Globus pallidus (tissue), 1 donor: ENCODE data around the gene PTPRN2.
"Not testable (repeated sequence)": the region's sequence is repeated elsewhere in the genome, so short reads cannot be mapped to it uniquely, and the experiment has no call there.

Experiments
- DNase-seq: peaks from one replicate; pipeline ENCODE4 v3.0.0-alpha.2; 2015; ENCODE audit warnings: low spot score

Gene PTPRN2

DNA sequence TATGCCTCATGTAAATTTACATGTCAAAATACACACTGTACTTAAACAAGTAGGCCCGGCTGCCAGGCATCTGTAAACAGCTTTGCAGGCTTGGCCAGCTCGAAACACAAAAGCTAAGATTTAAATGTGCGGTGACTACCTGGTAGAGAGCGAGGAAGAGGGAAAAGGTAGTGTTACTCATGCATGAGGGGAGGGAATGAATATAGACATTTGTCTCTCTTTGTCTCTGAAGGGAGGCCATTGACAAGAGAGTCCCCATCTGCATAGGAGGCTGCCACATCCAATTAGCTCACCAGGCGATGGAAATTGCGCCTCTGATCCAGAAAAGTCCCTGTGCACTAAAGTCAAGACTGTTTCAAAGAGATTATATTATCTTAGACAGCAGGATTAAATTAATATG, 535.8 kb downstream of the PTPRN2 start:
- no peak for DNase-seq

DNA sequence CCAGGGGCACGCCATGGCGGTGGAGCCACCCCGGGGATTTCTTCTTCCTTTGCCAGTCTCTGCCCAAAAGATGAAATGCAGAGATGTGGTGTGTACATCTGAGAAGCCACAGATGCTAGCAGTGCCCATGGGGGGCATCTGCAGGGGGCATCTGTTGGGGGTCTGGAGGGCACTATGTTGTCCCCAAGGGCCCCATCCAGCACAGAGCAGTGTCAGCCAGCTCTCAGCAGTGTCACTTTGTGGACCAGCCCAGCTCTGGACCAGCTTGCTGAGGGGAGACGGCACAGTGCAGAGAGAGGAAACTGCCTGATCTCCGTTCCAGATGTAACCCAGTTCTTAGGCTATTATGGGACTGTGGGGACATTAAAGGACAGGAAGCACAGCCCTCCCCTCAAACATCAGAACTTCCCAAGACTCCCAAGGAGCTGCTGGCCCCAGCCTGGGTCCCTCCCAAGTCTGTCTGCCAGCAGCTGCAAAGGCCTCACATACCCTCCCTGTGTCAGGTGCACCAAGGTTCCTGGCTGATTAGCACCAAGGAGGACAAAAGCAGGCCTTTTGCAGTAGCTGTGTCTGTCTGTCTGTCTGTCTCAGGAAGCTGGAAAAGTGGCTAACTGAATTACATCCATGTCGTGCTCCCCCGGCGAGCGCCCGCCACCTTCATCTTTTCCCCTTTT, 536.5 kb downstream of the PTPRN2 start:
- no peak for DNase-seq

DNA sequence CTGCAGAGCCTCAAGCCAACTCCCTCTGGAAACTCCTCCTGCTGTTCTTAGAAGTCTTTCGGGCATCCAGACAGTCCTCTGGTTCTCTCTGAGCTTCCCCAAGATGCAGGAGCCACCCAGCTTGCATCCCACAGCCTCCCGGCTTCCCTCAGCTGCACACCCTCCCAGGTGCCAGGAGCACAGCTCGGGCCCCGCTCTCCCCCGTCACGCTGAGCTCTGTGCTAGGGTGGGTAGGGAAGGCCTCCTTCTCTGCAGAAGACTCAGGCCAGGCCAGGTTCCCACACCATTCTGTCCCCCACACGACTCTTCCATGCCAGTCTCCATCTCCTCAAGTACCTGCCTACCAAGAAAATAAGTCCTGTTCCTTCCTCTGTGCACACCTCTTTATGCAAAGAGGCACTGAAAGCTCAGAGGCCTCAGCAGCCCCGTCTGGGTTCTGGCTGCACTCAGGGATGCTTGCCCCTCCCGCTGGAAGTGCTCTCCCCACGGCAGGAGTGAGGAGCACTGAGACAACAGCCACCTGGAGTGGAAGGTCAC, 537.1 kb downstream of the PTPRN2 start:
- DNase-seq: no peak

DNA sequence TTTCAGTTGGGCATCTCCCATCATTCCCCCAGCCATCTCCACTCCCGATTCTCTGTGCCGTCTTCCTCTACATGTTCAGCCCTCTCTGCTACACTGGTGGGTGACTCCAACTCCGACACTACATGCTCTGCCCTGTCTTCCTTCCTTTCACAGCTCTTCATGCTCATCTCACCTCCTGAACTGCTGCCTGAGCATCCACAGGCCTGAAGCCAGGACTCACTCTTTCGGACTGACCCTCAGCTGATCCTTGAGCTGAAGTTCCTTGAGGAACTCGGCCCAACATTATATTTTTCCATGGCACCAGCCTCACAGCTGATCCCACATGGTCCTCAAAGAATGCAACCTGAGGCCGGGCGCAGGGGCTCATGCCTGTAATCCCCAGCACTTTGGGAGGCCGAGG, 538.4 kb downstream of the PTPRN2 start:
- DNase-seq: no peak

DNA sequence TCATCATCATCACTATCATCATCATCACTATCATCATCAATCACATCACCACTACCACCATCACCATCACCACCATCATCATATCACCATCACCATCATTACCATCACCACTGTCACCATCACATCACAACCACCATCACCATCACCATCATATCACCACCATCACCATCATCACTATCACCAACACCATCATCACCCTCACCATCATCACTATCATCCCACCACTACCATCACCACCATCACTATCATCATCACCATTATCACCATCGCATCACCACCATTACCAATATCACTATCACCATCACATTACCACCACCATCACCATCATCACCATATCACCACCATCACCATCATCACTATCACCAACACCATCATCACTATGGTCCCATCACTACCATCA, 539.1 kb downstream of the PTPRN2 start:
- DNase-seq: no peak

DNA sequence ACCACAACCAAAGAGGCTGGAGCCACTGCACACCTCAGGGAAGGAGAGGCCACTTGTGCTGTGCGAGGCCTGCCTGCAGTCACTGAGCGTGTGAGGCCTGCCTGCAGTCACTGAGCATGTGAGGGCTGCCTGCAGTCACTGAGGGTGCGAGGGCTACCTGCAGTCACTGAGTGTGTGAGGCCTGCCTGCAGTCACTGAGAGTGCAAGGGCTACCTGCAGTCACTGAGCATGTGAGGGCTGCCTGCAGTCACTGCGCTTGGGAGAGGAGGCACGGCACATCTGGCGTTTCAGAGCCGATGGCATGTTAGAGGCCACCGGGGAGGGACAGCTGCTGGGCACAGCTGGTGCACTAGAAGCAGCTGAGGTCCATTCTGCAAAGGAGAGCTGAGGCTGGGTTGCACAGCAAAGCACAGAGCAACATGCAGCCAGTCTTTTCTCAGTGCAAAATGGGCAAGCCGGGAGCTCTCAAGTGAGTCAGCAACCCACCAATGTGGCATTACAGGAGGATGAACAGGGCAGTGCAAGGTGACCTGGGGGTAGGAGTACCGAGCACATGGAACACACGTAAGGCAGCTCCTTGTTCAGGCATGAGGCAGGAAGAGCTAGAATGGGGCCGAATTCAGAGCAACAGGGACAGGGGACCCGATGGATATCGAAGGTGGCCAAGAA, 540.1 kb downstream of the PTPRN2 start:
- no peak for DNase-seq

DNA sequence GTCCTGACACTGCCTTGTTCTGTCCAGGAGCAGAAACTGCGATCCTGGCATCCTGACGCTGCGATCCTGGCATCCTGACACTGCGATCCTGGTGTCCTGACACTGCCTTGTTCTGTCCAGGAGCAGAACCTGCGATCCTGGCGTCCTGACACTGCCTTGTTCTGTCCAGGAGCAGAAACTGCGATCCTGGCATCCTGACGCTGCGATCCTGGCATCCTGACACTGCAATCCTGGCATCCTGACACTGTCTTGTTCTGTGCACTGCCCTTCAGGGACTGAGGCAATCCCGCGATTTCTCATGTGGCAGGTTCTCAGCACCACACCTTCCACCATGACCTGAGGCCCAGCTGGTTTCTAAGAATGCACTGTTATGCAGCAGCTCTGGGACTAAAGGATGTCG, 541.4 kb downstream of the PTPRN2 start:
- not testable (repeated sequence) for DNase-seq

DNA sequence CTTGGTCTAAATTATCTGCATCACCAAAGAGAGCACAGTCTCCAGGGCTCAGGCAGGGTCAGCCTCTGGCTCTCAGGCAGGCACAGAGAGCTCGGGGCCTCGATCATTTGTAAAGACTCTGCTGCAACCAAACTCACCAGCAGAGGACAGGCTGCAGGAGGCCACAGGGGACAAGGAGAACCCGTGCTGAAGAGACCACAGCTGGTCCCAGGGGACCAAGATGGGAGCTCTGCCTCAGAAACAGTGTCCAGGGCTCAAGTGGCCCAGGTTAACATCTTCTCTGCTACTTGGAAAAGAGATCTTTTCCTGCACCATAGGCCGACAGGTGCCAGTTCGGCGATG, 543.2 kb downstream of the PTPRN2 start:
- DNase-seq: no peak

DNA sequence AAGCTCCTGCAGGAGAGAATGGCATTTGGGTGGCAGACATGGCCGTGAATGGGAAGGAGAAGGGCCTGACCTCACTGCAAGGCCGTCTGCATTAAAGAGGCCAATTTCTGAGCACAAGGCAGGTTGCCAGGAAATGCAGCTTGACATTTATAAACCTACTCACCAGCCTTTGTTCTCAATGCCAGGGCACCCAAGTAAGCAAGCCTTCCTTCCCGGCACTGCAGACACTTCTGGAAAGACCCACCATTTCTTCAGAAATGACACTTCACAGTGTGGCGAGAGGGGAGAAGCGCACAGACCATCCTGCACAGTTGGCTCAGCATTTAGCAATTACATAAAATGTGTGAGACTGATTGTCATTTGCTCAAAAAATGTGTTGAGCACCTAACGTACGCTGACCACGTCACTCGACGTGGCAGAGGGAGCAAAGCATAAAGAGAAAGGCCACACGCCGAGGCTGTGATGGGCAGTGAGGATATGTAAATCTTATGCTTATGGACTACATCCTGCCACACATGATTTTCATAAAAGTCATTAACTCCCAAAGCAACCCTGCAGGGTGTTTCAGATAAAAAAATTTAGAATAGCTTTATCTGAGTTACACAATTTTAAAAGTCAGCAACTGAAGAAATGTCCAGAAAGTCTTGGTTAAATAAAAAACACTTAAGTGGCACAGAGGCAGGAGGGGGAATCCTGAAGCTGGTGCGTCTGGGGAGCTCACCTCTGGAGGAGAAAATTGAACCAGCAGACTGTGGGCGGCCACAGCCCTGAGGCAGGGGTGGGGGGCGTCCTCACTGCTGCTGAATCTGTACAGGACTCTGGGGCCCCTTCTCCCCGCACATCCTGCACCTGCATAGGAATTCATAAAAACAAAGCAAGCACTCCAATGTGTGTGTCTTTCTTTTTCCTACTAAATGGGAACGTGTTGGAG, 543.8 kb downstream of the PTPRN2 start:
- DNase-seq: no peak

DNA sequence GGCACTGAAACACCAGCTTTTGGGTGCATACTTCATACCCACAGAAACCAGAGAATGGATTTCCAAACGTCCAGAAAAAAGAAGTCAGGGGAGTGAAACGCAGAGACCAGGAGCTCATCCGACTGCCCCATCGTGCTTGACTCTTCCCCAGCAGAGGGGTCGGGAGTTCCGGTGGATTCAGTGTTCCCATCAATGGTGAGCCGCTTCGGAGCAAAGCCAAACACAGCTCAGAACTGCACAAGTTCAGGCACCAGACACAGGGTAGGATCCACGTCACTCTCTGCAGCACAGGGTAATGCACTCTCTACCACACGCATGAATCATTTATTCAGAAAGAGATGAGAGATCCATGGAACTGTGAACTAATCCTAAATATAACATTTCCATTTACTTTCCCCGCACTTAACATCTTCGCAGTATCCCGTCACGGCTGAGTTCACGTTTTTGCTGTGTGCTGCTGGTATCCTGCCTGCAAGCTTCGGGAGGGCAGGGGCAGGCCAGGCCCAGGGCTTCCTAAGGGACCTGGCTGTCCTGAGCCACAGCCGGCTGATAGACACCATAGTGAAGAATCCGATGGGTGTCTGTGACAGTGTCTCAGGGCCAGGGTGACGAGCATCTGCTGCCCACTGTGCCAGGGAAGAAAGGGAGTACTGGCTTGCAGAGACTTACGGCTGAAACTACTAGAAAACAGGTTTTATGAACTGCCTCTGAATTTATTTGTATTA, 545.3 kb downstream of the PTPRN2 start:
- DNase-seq: no peak

DNA sequence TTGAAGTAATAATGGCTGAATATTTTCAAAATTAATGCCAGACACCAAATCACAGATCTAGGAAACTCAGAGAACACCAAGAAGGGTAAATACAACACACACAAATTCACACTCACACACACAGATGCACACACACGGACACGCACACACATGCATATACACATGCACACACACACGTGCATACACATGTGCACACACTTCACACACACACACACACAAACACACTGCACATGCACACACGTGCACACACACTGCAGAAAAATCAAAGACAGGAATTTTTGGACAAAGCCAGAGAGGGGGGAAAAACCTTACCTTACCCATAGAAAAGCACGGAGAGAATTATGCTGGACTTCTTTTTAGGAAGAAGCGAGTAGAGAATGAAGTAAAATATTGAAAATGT, 547.4 kb downstream of the PTPRN2 start:
- DNase-seq: no peak

DNA sequence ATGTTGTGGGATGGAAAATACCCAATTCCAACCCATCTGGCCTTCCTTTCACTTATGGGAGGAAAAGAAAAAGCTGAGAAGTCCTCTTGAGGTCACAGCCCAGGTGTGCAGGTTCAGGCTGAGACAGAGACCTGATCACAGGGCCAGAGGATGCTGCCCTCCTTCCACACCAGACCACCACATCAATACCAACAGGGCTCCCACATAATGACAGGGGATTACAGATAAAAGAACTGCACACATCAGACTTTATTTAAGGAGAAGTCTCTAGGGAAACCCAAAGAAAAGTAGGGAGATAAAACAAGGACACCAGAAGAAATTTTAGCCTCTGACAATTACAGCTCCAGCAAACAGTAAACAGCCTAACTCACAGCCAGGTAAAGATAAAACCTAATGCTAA, 548.4 kb downstream of the PTPRN2 start:
- DNase-seq: no peak

DNA sequence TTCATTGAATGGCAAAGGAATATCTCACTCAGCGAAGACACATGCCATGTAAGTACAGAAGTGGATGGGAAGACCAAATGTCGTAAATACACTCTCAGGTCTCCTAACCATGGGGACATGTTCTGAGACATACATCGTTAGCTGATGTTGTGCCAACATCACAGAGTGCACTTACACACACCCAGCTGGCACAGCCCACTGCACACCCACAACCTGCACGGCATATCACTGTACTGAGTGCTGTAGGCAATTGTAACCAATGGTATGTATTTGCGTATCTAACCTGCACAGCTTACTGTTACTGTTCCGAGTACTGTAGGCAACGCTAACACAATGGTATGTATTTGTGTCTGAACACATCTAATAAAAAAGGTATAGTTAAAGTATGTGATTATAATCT, 550.4 kb downstream of the PTPRN2 start:
- no peak for DNase-seq

DNA sequence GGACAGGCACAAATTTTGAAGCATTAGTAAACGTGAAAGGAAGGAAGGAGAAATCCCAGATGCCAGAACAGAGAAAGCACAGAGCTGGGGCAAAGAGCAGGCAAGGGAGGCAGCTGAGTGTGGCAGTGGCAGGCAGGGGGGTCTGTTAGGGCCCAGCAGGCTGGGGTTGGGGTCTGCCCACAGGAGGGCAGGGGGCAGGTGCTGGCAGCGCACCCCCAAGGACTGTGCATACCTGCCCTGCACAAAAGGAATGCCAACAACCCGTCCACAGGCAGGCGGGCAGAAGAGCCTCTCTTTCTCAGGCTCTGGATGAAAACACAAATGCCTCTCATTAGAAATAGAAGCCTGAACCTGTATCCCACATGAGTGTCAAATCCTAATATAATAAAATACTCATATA, 552.3 kb downstream of the PTPRN2 start:
- no peak for DNase-seq

DNA sequence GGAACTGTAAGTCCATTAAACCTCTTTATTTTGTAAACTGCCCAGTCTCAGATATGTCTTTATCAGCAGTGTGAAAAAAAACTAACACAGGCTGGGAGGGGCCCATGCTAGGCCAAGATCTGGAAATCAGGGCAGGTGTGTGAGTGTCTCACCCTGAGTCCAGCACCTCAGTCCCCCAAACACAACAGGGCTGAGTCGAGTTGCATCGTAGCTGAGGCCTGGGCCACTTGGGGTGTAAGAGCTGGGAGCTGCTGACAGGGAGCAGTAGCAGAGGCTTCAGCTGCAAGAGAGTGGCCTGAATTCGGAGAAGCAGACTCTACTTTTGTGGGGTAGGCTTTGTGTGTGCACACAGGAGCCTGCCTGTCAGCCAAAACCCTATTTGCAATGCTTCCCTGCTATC, 553.1 kb downstream of the PTPRN2 start:
- no peak for DNase-seq

DNA sequence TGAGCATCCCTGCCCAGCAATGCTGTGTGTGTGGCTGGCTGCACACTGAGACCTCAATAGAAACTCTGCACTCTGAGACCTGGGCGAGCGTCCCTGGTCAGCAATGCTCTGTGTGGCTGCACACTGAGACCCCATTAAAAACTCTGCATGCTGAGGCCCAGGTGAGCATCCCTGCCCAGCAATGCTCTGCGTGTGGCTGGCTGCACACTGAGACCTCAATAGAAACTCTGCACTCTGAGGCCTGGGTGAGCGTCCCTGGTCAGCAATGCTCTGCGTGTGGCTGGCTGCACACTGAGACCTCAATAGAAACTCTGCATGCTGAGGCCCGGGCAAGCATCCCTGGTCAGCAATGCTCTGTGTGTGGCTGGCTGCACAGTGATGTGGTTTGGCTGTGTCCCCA, 553.7 kb downstream of the PTPRN2 start:
- not testable (repeated sequence) for DNase-seq

DNA sequence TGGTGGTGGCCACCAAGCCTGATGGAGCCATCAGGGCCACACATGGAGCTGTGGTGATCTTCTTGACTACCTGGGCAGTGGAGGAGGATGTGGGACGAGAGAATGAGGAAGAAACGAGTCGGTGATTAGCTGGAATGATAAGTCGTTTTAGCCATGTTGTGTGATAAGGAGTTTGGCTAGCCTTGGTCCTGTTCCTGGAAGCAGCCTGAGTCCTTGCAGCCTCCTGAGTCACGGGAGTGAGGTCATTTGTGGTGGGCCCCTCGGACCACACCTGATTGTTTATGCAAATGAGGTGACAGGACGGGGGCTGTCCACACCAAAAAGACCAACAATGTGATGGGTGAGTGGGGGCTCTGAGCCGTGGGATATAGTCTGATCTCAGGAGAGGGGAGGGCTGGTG, 554.4 kb downstream of the PTPRN2 start:
- DNase-seq: no peak

DNA sequence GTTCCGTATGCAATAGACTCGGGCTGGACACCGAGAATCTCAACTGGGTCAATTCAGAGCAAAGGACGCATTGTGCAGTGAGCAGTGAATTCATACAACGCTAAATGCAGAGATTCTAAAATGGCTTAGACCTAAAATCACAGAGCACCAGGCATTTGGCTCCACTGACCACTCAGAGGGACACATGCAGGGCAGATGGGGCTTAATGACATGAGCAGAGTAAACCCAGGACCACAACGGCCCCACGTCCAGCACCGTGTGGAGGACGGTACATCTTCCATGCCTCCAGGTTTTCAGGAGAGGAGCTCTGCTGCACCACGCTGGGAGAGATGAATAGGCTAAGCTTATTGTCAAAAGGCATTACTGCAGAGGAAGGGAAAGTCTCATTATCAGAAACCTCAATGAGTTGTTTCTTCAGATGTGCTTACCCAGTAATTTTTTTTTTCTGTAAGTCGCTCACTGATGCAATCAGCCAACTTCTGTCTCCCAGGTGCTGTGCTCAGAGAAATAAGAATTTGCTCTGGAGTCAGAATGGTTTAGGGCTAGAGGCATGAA, 555.0 kb downstream of the PTPRN2 start:
- DNase-seq: no peak

DNA sequence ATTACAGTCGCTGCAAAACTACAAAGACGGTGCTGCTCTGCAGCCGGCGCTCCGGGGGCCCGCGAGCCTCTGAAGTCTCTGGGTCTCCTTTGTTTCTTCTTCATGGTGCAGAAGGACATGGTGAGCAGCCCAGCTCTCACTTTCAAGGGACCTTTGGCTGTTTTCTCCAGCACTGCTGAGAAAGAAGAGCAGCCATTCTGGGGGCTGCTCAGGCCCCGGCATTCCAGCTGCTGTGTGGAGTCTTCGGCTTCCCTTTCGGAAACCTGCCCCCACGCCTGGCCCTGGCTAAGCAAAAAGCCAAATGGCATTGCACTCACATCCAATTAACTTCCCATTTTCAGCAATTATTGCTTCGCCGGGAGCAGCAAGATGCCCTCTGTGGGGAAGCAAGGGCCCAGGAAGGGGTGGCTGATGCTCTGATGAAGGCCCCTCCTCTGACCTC, 555.7 kb downstream of the PTPRN2 start:
- DNase-seq: no peak

DNA sequence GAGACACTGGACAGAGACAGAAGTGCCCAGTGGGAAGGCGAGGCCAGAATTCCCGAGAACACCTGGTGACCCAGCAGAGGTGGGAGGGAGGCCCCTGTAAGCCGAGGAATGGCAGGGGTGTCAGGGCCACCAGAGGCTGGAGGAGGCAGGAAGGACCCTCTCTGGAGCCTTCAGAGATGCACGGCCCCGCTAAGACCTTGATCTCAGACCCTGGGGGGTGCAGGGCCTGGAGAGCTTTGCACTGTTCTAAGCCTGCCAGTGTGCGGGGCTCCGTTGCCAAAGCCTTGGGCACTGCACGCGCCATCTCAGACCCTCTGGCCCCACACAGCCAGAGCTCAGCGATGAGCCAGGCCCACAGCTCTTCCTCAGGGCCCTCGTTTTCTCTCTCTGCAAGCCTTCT, 557.1 kb downstream of the PTPRN2 start:
- DNase-seq: no peak

DNA sequence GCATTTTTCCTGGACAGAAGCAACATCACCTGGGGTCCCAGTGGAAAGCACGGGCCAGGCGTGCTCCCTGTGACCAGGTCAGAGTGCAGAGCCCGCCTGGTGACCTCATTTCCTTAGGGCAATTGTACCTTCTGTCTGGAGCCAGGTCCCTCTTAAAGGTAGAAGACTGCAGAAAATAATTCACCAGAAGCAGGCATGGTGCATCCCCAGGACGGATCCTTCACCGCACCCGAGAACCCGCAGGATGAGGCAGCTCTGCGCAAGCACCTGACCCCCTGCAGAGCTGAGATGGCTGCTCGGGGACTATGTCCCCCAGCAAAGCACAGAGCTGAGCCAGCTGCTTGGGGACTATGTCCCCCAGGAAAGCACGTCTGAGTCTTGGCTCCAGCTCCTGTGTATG, 557.6 kb downstream of the PTPRN2 start:
- no peak for DNase-seq

DNA sequence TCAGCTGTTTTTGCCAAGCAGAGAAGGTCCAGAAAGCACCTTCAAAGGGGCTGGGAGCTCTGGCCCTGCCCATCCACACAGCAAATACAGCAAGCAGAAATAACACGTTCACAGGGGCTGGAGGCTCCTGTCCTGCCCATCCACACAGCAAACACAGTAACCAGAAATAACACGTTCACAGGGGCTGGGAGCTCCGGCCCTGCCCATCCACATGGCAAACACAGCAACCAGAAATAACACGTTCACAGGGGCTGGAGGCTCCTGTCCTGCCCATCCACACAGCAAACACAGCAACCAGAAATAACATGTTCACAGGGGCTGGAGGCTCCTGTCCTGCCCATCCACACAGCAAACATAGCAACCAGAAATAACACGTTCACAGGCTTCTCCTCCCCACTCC, 558.1 kb downstream of the PTPRN2 start:
- no peak for DNase-seq
